Measurements from ENCODE around the gene STX1A. TPM values are rescaled to one million over a fixed set of nuclear protein-coding genes. Genes with fewer than 3 reads are reported as not detected.
A peak's percentile ranks its signal among the peaks of the same experiment; 100 is the strongest.
"Not testable (repeated sequence)": the region's sequence is repeated elsewhere in the genome, so short reads cannot be mapped to it uniquely, and the experiment has no call there.

STX1A gene
- total RNA-seq, 1 donor from 2014 or later, result 7.2 TPM

DNA sequence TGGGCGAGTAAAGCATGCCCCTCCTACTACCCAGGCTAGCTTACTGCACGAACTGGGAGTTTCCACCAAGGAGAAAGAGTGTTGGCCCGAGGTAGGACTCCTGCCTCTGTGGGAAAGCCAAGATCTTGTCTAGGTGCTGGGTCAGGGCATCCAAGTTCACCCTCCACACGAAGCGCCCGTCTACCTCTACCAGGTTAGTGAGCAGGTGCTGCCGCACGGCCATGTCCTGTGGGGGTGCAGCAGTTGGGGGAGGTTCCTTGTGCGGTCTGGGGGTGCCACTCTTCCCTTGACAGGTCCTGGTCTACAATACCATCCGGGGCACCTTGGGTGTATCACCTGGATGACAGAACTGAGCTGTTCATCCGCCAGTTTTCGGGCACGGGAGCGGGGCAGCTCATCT is 17.4 kb upstream of the STX1A start:
- DNase-seq (ENCODE audit: low read depth in 2 of 2), result no peak

DNA sequence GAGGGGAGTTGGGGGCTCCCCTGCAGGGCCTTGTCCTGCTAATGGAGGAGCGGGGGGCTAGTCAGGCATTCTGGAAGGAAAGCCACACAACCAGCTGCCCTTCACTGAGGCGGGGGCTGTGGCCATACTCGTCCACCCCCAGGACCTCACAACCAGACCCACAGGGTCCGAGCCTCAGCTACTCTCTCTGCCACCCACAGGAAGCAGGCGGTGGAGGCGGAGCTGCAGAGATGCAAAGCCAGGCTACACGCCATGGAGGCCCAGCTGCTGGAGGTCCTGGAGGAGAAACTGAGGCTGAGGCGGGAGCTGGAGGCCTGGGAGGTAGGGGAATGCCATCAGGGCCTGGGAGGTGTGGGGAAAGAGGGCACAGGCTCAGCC is 16.0 kb upstream of the STX1A start:
- no peak for DNase-seq (ENCODE audit: low read depth in 2 of 2)

DNA sequence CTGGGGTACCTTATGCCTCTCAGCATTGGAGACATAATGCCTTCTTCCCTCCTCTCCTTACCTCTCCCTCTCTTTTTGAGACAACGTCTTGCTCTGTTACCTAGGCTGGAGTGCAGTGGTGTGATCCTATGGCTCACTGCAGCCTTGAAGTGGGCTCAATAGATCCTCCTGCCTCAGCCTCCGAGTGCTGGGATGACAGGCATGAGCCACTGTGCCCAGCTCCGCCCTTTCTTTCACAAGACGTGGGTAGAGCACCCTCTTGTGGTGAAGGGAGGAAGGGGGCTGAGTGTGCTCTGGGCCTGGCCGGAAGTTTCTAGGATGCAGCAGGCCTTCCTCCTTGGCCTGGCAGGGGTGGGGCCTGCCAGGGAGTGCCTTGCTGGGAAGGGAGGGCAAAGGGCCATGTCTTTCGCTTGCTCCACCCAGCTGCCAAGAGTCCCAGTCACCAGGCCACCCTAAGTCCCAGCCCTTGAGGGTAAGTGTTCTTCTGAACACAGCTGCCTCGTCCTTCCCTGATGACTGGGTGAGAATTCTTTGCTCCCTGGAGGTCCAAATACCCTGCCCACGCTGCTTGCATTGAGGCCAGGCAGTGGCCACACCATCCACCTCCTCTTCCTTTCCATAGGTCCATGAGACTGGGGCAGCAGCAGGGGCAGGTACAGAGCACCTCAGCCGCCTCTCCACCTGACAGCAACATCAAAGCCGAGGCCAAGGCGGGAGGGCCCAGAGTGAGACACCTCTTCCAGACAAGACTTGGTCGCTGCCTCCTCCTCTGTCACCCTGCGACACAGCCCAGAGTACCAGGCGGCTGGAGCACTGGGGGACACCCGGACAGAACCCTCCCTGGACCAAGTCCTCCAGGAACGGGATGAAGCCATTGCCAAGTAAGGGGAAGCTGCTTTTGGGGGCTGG is 15.4 kb upstream of the STX1A start:
- peak; percentile 32 to 83 for DNase-seq (ENCODE audit: low read depth in 2 of 2)

DNA sequence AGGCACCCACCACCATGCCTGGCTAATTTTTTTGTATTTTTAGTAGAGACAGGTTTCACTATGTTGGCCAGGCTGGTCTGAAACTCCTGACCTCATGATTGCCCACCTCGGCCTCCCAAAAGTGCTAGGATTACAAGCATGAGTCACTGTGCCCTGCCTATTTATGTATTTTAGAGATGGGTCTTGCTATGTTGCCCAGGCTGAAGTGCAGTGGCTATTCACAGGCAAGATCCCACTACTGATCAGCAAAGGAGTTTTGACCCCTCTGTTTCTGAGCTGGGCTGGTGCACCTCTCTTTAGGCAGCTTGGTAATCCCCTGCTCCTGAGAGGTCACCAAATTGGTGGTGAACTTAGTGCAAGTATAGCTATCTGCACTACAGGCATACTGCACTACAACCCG is 12.9 kb upstream of the STX1A start:
- DNase-seq (ENCODE audit: low read depth in 2 of 2), result no peak

DNA sequence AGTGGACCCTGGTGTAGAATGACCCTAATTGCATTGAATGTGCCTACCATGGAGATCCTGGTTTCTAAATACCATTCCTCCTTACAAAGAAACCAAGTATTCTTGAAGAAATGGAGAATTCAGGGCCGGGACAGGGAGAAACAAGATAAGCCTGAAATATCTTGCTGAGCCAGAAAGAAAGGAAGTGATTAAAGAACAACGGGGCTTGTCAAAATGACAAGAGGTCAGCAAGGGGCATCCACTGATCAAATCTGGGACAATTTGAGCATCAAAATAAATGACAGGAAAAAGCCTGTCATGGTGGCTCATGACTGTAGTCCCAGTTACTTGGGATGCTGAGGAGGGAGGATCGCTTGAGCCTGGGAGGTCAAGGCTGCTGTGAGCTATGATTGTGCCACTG is 11.0 kb upstream of the STX1A start:
- DNase-seq (ENCODE audit: low read depth in 2 of 2), result no peak

DNA sequence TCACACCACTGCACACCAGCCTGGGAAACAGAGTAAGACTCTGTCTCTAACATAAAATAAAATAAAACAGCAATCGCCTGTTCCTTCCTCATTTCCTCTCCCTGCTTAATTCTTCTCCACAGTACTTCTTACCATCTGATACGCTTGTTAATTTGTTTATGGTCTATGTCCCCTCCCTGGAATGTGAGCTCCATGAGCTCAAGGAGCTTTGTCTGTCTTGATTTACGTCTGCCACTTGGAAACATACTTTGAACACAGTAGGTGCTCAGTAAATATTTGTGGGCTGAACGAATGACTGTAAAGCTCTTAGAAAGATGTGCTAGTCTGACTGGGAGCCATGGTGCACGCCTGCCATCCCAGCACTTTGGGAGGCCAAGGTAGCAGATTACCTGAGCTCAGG is 9.1 kb upstream of the STX1A start:
- no peak for DNase-seq (ENCODE audit: low read depth in 2 of 2)

DNA sequence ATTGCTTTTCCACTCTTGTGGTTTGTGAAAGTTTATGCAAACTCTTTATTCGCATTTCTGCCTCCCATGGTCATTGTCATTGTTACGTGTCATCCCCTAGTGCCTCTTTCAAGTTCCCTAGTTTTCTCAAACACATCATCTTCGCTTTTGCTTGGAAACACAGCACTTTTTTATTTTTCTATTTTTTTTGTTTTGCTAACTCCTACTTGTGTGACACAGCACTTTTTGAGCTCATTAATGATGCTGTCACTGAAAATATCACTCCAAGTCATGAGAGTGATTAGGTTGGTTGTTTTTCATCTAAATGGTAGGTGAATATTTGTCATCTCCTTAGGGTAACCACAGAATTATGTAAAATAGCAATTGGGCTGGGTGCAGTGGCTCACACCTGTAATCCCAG is 8.5 kb upstream of the STX1A start:
- no peak for DNase-seq (ENCODE audit: low read depth in 2 of 2)

DNA sequence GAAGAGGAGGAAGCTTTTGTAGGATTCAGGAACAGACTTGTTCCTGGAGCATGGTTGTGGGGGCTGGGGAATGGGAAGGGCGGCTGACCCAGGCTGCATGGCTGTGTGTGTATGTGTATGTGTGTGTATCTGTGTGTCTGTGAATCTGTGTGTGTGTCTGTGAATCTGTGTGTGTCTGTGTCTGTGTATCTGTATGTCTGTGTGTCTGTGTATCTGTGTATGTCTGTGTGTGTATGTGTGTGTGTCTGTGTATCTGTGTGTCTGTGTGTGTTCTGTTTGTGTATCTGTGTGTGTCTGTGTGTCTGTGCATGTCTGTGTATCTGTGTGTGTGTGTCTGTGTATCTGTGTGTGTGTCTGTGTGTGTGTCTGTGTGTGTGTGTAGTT is 6.6 kb upstream of the STX1A start:
- DNase-seq (ENCODE audit: low read depth in 2 of 2), result no peak

DNA sequence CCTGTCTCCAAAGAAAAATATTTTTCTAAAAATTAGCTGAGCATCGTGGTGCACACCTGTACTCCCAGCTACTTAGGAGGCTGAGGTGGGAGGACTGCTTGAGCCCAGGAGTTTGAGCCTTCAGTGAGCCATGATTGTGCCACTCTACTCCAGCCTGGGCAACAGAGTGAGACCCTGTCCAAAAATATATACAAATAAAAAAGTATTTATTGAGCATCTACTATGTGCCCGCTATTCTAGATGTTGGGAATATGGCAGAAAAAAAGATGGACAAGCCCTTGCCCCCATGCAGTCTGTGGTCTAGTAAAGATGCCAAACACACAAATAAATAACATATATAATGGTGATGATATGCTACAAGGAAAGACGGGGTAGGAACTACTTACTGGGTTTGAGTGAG is 4.3 kb upstream of the STX1A start:
- DNase-seq (ENCODE audit: low read depth in 2 of 2), result no peak

DNA sequence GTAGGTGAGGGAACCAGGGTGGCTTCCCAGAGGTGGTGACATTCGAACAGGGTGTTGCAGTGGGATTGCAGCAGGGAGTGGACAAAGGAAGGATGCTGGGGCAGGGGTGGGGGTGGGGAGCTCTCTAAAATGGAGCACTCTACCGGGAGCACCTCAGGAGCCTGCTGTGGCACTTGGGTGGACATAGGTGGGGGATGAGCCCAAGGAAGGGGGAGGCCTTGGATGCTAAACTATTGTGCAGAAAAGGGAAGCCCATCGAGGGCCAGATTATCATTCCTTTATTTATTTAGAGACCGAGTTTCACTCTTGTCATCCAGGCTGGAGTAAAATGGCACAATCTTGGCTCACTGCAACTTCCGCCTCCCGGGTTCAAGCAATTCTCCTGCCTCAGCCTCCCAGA is 3.3 kb upstream of the STX1A start:
- no peak for DNase-seq (ENCODE audit: low read depth in 2 of 2)

DNA sequence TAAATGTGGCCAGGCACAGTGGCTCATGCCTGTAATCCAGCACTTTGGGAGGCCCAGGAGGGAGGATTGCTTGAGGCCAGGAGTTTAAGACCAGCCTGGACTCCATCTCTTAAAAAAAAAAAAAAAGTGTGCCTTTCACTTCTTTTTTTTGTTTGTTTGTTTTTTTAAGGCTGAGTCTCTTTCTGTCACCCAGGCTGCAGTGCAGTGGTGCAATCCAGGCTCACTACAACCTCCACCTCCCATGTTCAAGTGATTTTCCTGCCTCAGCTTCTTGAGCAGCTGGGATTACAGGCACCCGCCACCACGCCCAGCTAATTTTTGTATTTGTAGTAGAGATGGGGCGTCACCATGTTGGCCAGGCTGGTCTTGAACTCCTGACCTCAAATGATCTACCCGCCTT is 2.7 kb upstream of the STX1A start:
- not testable (repeated sequence) for DNase-seq (ENCODE audit: low read depth in 2 of 2)

DNA sequence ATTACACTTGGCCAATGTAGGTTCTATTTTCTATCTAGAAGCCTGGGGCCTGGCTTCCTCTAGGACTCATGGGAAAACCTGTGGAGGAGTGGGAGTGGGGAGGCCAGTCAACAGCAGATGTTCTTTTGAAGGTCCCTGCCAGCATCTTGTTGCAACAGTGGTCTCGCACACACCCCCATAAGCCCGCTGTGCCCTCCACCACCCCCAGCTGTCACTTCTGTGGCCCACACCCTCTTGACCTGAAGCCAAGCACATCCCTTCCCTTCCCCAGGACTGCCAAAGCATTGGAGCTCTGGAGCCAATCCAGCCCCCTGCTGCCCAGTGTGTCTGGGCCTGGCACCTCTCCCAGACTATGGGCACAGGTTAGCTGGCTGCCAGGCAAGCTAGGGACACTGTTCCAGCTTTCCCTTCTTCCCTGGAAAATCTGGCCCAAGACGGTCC is 1.9 kb upstream of the STX1A start:
- no peak for DNase-seq (ENCODE audit: low read depth in 2 of 2)

DNA sequence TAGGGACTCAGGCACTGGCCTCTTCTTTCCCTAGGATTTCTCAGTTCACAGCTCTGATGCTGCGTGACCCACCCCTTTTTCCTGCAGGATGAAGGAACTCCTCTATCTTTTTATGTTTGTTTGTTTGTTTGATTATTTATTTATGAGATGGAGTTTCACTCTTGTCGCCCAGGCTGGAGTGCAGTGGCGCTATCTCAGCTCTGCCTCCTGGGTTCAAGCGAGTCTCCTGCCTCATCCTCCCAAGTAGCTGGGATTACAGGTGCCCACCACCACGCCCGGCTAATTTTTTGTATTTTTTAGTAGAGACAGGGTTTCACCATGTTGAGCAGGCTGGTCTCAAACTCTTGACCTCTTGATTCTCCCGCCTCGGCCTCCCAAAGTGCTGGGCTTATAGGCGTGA is 974 bp upstream of the STX1A start:
- DNase-seq (ENCODE audit: low read depth in 2 of 2), result not testable (repeated sequence)

DNA sequence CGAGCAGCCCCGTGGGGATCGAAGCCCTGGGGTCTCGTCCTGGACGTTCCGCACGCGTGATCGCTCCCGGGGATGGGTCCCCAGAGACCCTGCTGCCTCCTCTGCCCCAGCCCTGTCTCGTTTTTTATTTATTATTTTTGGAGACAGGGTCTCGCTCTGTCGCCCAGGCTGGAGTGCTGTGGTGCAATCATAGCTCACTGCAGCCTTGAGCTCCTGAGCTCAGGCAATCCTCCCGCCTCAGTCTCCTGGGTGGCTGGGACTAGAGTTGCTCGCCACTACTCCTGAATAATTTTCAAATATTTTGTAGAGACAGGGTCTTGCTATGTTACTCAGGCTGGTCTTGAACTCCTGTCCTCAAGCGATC is 319 bp upstream of the STX1A start:
- no peak for DNase-seq (ENCODE audit: low read depth in 2 of 2)

DNA sequence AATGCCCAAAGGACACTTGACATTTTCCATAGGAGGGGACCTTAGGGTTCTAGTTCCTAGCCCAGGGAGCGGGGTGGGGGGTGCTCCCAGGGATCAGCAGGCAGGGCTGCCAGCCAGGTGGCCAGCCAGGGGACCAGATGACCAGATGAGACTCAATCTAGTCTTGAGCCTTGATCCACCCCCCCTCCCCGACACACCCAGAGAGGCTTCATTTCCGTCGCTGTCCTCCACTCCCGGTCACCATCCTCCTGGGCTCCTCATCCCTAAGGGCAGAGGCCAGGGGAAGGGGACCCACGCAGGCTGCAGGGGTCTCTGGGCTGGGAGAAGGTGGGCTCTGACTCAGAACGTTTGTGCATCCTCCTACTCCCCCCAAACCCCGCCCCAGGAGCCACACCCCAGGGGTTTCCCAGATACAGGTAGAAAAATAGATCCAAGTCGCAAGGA is 1.0 kb downstream of the STX1A start:
- no peak for DNase-seq (ENCODE audit: low read depth in 2 of 2)

DNA sequence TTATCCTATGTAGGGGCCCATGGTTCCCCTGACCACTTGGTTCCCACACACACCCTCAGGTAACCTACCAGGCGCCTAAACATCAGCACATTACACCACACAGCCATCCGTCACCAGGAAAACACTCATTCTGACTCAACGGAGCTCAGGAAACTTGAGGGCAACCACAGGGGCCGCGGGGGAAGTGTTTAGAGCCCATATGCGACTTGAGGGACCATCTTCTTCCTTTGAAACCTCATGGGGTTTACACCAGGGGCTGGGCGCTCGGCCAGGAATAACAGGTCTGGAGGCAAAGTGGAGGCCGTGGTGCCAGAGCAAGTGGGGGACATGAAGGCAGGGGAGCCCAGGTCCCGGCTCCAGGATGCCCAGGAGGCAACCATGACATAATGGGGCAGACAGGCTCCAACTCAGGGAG is 1.5 kb downstream of the STX1A start:
- DNase-seq (ENCODE audit: low read depth in 2 of 2), result peak; percentile 45 to 97

DNA sequence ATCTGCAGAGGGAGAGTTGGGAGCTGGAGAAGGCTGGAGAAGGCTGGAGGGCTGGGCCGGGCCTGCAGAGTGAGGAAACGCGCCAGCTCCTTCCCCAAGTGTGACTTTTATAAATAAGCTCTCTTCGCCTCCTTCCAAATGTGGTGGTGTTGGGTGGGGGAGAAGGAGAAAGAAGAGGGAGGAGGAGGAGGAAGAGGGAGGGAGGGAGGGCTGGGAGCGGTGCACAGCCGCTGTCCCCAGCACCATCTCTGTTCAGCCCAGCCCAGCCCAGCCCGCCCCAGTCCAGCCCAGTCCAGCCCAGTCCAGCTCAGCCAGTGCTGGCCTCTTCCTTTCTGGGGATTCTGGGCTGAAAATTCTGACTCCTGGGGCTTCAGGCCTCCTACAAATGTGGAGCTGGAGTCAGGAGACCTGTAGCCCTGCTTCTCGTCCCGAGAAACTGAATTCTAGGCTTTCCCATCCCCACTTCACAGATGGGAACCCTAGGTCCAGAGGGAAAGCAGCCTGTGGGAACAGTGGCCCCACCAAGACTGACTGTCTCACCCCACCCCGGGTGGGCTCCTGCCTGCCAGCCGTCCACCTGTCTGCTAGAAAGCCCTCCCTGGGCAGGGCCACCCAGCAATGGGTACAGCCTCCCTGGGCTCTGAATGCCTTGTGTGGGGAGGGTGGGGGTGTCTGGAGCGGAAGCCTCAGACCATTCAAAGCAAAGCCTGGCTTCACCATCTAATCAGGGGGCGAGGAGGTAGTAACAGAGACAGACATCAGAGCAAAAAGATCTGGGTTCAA is 2.3 kb downstream of the STX1A start:
- DNase-seq (ENCODE audit: low read depth in 2 of 2), result peak in 1 of 2 donors; percentile 60

DNA sequence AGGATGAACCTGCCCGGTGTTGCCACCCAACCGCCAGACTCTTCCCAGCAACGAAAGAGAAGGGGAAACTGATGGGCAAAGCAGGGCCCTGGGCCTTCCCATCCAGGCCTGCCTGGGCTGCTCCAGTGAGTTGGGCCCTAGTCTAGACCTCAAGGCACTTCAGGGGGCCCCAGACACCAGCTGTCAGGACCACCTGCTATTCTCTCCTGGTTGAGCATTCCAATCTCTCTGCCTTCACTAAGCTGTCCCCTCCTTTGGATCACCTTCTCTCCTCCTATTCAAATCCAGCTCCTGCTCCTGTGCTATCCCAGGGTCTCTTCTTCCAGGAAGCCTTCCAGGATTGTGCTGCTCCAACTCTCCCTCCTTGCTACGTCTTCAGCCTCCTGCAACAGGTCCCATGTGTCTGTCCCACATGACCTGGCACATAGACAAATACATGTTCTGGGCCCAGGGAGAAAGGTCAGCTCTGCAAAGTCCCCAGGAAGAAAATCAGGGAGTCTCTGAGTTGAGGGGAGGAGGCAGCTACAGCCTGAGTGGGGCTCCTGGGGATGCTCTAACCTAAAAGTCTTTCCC is 3.1 kb downstream of the STX1A start:
- no peak for DNase-seq (ENCODE audit: low read depth in 2 of 2)

DNA sequence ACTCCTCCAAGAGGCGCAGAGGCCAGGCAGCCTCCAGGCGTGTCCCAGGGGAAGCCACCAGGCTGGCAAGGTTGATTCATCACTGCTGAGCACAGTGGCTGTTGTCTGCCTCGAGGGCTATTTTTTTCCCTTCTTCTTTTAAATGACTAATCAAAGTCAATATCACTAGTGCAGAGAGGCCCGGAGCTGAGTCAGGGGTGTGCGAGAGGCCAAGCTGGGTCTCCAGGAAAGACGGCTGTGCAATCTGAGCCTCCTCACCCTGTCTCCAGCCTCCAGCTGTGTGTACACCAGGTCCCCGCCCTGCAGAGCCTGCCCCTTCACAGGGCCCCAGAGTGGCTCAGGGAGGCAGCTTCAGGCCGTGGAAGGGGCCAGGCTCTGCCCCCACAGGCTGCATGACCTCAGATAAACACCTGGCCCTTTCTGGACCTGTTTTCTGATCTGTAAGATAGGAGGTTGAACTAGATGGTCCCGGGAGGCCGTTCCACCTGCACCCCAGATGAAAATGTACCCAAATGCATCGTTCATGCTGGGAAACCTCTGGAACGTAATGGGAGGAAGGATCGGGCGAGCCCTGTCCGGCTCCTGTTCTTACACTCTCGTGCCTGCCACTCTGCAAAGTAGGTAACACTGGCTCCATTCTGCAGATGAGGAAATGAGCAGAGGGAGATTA is 3.7 kb downstream of the STX1A start:
- peak in 1 of 2 donors; percentile 96 for DNase-seq (ENCODE audit: low read depth in 2 of 2)

DNA sequence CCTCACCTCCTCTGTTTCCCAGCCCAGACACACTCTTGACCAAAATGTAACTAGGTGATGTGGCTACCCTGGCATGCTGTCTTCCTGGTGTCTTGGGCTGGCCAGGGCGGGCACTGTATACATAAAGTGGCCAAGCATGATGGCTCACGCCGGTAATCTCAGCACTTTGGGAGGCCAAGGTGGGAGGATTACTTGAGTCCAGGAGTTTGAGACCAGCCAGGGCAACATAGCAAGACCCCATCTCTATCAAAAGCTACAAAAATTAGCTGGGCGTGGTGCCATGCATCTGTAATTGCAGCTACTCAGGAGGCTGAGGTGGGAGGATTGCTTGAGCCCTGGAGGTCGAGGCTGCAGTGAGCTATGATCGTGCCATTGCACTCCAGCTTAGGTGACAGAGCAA is 6.2 kb downstream of the STX1A start:
- DNase-seq (ENCODE audit: low read depth in 2 of 2), result not testable (repeated sequence)

DNA sequence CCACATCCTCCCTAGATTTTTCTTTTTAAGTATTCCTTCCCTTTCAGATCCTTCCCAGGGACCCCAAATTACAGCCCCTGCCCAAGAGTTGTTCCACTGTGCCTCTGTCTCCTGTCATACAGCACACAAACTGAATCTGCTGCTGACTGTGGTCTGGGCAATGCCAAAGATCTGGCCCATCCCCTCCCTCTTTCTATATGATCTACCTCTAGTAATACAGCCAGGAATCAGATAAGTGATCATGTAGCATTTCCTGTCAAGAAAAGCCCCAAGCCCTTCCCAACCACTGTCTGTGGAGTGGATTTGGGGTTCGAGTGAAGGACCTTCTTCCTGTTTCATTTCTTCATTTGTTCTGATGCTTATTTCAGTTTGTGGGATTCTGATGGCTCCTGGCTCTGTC is 6.7 kb downstream of the STX1A start:
- no peak for DNase-seq (ENCODE audit: low read depth in 2 of 2)
